SK-N-SH (cell line): ENCODE results near the gene TMEM131. TPM values are rescaled to one million over a fixed set of nuclear protein-coding genes. Genes with fewer than 3 reads are reported as not detected.

ENCODE experiments used
- CTCF ChIA-PET: fragments of 300-600, 350-600 bp; formaldehyde crosslinking; extraction: SDS; loops from one replicate; lab custom pipeline; 2021; lab: Yijun Ruan, JAX
- POLR2A ChIA-PET: fragments of 350-600 bp; sonication (Branson Sonifier 250); formaldehyde crosslinking; extraction: SDS; loops from one replicate; lab custom pipeline; 2020; ENCODE audit warnings: antibody characterized with exemption, inconsistent platforms; lab: Yijun Ruan, JAX
- DNase-seq: peaks from one replicate; pipeline ENCODE4 v3.0.0; 2012
- H2AFZ ChIP-seq: fragments of 200-600 bp; sonication (generic); 2 replicates; pipeline ENCODE4 v1.8.1; 2016; ENCODE audit warnings: antibody characterized with exemption, mild to moderate bottlenecking, low read depth
- H3F3A ChIP-seq: fragments of 200-600 bp; sonication (generic); replicated peaks from 2 replicates; pipeline ENCODE3; 2016; ENCODE audit warnings: antibody characterized with exemption, mild to moderate bottlenecking; ENCODE audit not compliant: insufficient read depth
- H3K27ac ChIP-seq, 2 experiments: fragments of 200-500 bp in 1 of 2; fragments of 200-600 bp in 1 of 2; sonication (Bioruptor generic) in 1 of 2; sonication (generic), shearing (Covaris generic) in 1 of 2; 2 replicates each; pipeline versions ENCODE4 v1.5.1 to v1.6.1; 2014 to 2016; ENCODE audit warnings: low read depth in 2 of 2, inconsistent platforms in 1 of 2, low read length in 1 of 2, mild to moderate bottlenecking in 1 of 2, mixed read lengths in 1 of 2
- H3K27me3 ChIP-seq: fragments of 200-600 bp; sonication (generic), shearing (Covaris generic); 2 replicates; pipeline ENCODE4 v1.6.1; 2016; ENCODE audit warnings: mixed run types; ENCODE audit not compliant: insufficient read depth
- H3K36me3 ChIP-seq, 2 experiments: fragments of 200-500 bp in 1 of 2; fragments of 200-600 bp in 1 of 2; sonication (Bioruptor generic) in 1 of 2; sonication (generic) in 1 of 2; replicated peaks in 1 of 2; 2 replicates each; pipeline versions ENCODE3 to v1.5.1; 2014 to 2016; ENCODE audit warnings: low read length in 1 of 2, mild to moderate bottlenecking in 1 of 2; ENCODE audit not compliant: insufficient read depth in 2 of 2, control insufficient read depth in 1 of 2
- H3K4me1 ChIP-seq, 2 experiments: fragments of 200-500 bp in 1 of 2; fragments of 200-600 bp in 1 of 2; sonication (Bioruptor generic) in 1 of 2; sonication (generic), shearing (Covaris generic) in 1 of 2; 2 replicates each; pipeline versions ENCODE4 v1.5.1 to v1.6.1; 2014 to 2016; ENCODE audit warnings: low read depth in 1 of 2, low read length in 1 of 2, mixed run types in 1 of 2; ENCODE audit not compliant: insufficient read depth in 2 of 2, control insufficient read depth in 1 of 2
- H3K4me2 ChIP-seq: fragments of 200-600 bp; sonication (generic), shearing (Covaris generic); 2 replicates; pipeline ENCODE4 v1.6.1; 2017; ENCODE audit warnings: mixed run types
- H3K4me3 ChIP-seq, 2 experiments: fragments of 200-500 bp in 1 of 2; fragments of 200-600 bp in 1 of 2; sonication (Bioruptor generic) in 1 of 2; sonication (generic), shearing (Covaris generic) in 1 of 2; 2 replicates each; pipeline versions ENCODE4 v1.5.1 to v1.8.1; 2014 to 2016; ENCODE audit warnings: low read depth in 2 of 2, inconsistent platforms in 1 of 2, low read length in 1 of 2, mild to moderate bottlenecking in 1 of 2, mixed read lengths in 1 of 2, moderate library complexity in 1 of 2
- H3K79me2 ChIP-seq: fragments of 200-600 bp; sonication (generic); 2 replicates; pipeline ENCODE4 v1.8.1; 2017; ENCODE audit warnings: mild to moderate bottlenecking; ENCODE audit not compliant: insufficient read depth
- H3K9ac ChIP-seq: fragments of 200-600 bp; sonication (generic); 2 replicates; pipeline ENCODE4 v1.6.1; 2017; ENCODE audit warnings: mixed run types
- H3K9me2 ChIP-seq: fragments of 200-600 bp; sonication (generic); 2 replicates; pipeline ENCODE4 v1.6.1; 2017; ENCODE audit warnings: mixed run types
- H3K9me3 ChIP-seq: fragments of 200-600 bp; sonication (generic); 2 replicates; pipeline ENCODE4 v1.6.1; 2017; ENCODE audit warnings: mixed run types, mild to moderate bottlenecking, moderate library complexity
- H4K20me1 ChIP-seq: fragments of 200-600 bp; sonication (generic); 2 replicates; pipeline ENCODE4 v1.6.1; 2017; ENCODE audit warnings: mild to moderate bottlenecking, mixed run types; ENCODE audit not compliant: insufficient read depth
- EZH2phosphoT487 ChIP-seq: fragments of 200-600 bp; sonication (generic); IDR thresholded peaks from 2 replicates; pipeline ENCODE4 v1.6.1; 2017; ENCODE audit warnings: low read depth, mixed run types, mild to moderate bottlenecking, antibody characterized with exemption, moderate library complexity, borderline replicate concordance
- FOSL2 ChIP-seq: IDR thresholded peaks from 2 replicates; pipeline ENCODE4 v1.4.0; 2012; ENCODE audit warnings: low read depth, mild to moderate bottlenecking, moderate library complexity, borderline replicate concordance
- FOXJ3 ChIP-seq: sonication (generic); formaldehyde crosslinking; IDR thresholded peaks from 2 replicates; pipeline ENCODE4 v1.5.1; 2020; ENCODE audit warnings: mild to moderate bottlenecking, missing genetic modification reagents
- GABPA ChIP-seq: IDR thresholded peaks from 2 replicates; pipeline ENCODE4 v1.4.0; 2012; ENCODE audit warnings: low read depth, mild to moderate bottlenecking
- GATA2 ChIP-seq: sonication (generic); formaldehyde crosslinking; IDR thresholded peaks from 2 replicates; pipeline ENCODE4 v1.5.0; 2020; ENCODE audit warnings: mild to moderate bottlenecking, missing genetic modification reagents
- JUND ChIP-seq: IDR thresholded peaks from 2 replicates; pipeline ENCODE4 v1.4.0; 2012
- MAX ChIP-seq: IDR thresholded peaks from 2 replicates; pipeline ENCODE4 v1.4.0; 2012; ENCODE audit warnings: low read depth
- RAD21 ChIP-seq: IDR thresholded peaks from 2 replicates; pipeline ENCODE4 v1.6.1; 2012; ENCODE audit warnings: mild to moderate bottlenecking, low read length
- YY1 ChIP-seq: IDR thresholded peaks from 2 replicates; pipeline ENCODE4 v1.4.0; 2012; ENCODE audit warnings: low read depth, mild to moderate bottlenecking
- polyA plus RNA-seq, 3 experiments: library from polyadenylated mRNA; depleted of rRNA; stranded (reverse); fragments of >200 nt; gene quantifications; 2 replicates each; pipeline ENCODE4 v1.2.3, GENCODE V29; 2012
- TF ChIP-seq, protein P1 (sequence below): IDR thresholded peaks from 2 replicates; pipeline ENCODE4 v1.4.0; 2012; ENCODE audit warnings: low read depth, borderline replicate concordance
- TF ChIP-seq, protein P2 (sequence below): fragments of 150-350 bp; IDR thresholded peaks from 2 replicates; pipeline ENCODE4 v1.6.1; 2016; ENCODE audit warnings: mild to moderate bottlenecking, low read depth, low read length
- TF ChIP-seq, protein P3 (sequence below): fragments of 200-600 bp; sonication (generic); IDR thresholded peaks from 2 replicates; pipeline ENCODE4 v1.6.1; 2017; ENCODE audit warnings: antibody characterized with exemption, mild to moderate bottlenecking, moderate library complexity

The TMEM131 gene
- polyA plus RNA-seq, 1 of the 3 experiments (the other 2 are of a cell fraction): 9.1 TPM

DNA sequence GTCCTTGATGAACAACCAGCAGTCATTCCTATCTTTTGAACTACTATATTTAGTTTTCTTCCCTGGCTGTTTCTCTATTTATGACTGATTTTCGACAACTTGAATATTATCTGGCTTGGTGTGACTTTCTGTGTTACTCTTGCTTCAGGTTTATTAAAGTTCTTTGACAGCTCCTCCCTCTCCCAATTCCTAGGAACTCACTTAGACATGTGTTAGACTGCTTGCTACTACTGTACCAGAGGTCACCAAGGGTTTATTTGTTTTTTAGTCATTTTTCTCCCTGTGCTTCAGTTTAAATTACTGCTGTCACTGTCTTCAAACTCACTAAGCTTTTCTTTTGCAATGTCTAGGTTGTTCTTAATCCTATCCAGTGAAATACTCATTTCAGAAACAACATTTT, 90.5 kb downstream of the TMEM131 start (continued):
- TF ChIP-seq, protein P1, sequence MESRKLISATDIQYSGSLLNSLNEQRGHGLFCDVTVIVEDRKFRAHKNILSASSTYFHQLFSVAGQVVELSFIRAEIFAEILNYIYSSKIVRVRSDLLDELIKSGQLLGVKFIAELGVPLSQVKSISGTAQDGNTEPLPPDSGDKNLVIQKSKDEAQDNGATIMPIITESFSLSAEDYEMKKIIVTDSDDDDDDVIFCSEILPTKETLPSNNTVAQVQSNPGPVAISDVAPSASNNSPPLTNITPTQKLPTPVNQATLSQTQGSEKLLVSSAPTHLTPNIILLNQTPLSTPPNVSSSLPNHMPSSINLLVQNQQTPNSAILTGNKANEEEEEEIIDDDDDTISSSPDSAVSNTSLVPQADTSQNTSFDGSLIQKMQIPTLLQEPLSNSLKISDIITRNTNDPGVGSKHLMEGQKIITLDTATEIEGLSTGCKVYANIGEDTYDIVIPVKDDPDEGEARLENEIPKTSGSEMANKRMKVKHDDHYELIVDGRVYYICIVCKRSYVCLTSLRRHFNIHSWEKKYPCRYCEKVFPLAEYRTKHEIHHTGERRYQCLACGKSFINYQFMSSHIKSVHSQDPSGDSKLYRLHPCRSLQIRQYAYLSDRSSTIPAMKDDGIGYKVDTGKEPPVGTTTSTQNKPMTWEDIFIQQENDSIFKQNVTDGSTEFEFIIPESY: no peak
- TF ChIP-seq YY1 (no peak), EZH2phosphoT487 (no peak), RAD21 (no peak)
- TF ChIP-seq, protein P2, sequence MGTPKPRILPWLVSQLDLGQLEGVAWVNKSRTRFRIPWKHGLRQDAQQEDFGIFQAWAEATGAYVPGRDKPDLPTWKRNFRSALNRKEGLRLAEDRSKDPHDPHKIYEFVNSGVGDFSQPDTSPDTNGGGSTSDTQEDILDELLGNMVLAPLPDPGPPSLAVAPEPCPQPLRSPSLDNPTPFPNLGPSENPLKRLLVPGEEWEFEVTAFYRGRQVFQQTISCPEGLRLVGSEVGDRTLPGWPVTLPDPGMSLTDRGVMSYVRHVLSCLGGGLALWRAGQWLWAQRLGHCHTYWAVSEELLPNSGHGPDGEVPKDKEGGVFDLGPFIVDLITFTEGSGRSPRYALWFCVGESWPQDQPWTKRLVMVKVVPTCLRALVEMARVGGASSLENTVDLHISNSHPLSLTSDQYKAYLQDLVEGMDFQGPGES: no peak
- TF ChIP-seq, protein P3, sequence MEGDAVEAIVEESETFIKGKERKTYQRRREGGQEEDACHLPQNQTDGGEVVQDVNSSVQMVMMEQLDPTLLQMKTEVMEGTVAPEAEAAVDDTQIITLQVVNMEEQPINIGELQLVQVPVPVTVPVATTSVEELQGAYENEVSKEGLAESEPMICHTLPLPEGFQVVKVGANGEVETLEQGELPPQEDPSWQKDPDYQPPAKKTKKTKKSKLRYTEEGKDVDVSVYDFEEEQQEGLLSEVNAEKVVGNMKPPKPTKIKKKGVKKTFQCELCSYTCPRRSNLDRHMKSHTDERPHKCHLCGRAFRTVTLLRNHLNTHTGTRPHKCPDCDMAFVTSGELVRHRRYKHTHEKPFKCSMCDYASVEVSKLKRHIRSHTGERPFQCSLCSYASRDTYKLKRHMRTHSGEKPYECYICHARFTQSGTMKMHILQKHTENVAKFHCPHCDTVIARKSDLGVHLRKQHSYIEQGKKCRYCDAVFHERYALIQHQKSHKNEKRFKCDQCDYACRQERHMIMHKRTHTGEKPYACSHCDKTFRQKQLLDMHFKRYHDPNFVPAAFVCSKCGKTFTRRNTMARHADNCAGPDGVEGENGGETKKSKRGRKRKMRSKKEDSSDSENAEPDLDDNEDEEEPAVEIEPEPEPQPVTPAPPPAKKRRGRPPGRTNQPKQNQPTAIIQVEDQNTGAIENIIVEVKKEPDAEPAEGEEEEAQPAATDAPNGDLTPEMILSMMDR: no peak

GRCh38 chr2:97901862-97902261, 93.9 kb downstream of the TMEM131 start:
- no peaks in the 10 kb centered on the region for H3K9me2 ChIP-seq
- DNase-seq: no peak
- no peak overlapping the region for H3K9ac ChIP-seq
- CTCF ChIA-PET: no interaction called here
- H4K20me1 ChIP-seq: no peaks in the 10 kb centered on the region
- H3K27me3 ChIP-seq: no peaks in the 10 kb centered on the region
- POLR2A ChIA-PET: no interaction called here
- H2AFZ ChIP-seq: no peak overlapping the region
- no peak overlapping the region for H3K4me2 ChIP-seq
- no peaks in the 10 kb centered on the region for H3F3A ChIP-seq
- H3K79me2 ChIP-seq: no peaks in the 10 kb centered on the region
- H3K36me3 ChIP-seq: peaks cover 5 to 18% of the 10 kb centered on the region in 2 experiments
- H3K27ac ChIP-seq: no peak overlapping the region
- H3K4me1 ChIP-seq: no peaks in the 10 kb centered on the region
- no peak overlapping the region for H3K4me3 ChIP-seq
- no peaks in the 10 kb centered on the region for H3K9me3 ChIP-seq
- TF ChIP-seq FOXJ3 (CRISPR knock-in tag): no peak
- TF ChIP-seq GATA2: no peak
- TF ChIP-seq, protein P3: no peak
- TF ChIP-seq MAX: no peak
- no peak for TF ChIP-seq FOSL2
- TF ChIP-seq JUND: no peak
- no peak for TF ChIP-seq GABPA
- TF ChIP-seq, all 33 proteins: peak for 0
